WTC11 (cell line): ENCODE data around the gene RNU5B-1. TPM values are rescaled to one million over a fixed set of nuclear protein-coding genes. Genes with fewer than 3 reads are reported as not detected.

ENCODE experiments used
- ATAC-seq: fragments of 200-7000 bp; cut with Tn5 transposase; 2 replicates; pipeline ENCODE4 v1.10.0; 2021; ENCODE audit warnings: mild to moderate bottlenecking, moderate library complexity
- CTCF ChIA-PET: fragments of 300-600 bp; sonication (Branson Sonifier 250); formaldehyde crosslinking; loops from one replicate; lab custom pipeline; 2021; ENCODE audit warnings: antibody characterized with exemption; lab: Charles Lee
- POLR2A ChIA-PET: fragments of 350-600 bp; sonication (Branson Sonifier 250); formaldehyde crosslinking; loops from one replicate; lab custom pipeline; 2021; ENCODE audit warnings: antibody characterized with exemption; lab: Charles Lee
- DNase-seq: peaks from one replicate; pipeline ENCODE4 v3.0.0; 2021; ENCODE audit warnings: low spot score
- H3K27ac Mint-ChIP-seq: 2 replicates; pipeline ENCODE4 v1.8.0; 2021; ENCODE audit warnings: mixed read lengths
- H3K27me3 Mint-ChIP-seq: 2 replicates; pipeline ENCODE4 v1.8.0; 2021; ENCODE audit warnings: low read depth, mild to moderate bottlenecking, moderate library complexity, mixed read lengths
- H3K36me3 Mint-ChIP-seq: 2 replicates; pipeline ENCODE4 v1.8.0; 2021; ENCODE audit warnings: mixed read lengths
- H3K4me1 Mint-ChIP-seq: 2 replicates; pipeline ENCODE4 v1.8.0; 2022; ENCODE audit warnings: mixed read lengths
- H3K4me3 Mint-ChIP-seq: 2 replicates; pipeline ENCODE4 v1.8.0; 2021; ENCODE audit warnings: mild to moderate bottlenecking, moderate library complexity, mixed read lengths
- H3K9me3 Mint-ChIP-seq: 2 replicates; pipeline ENCODE4 v1.8.0; 2021; ENCODE audit warnings: mixed read lengths
- ATF6 ChIP-seq: sonication (generic); formaldehyde crosslinking; IDR thresholded peaks from 2 replicates; pipeline ENCODE4 v1.8.1; 2023; ENCODE audit warnings: mild to moderate bottlenecking, missing genetic modification reagents
- CREM ChIP-seq: sonication (generic); formaldehyde crosslinking; IDR thresholded peaks from 2 replicates; pipeline ENCODE4 v1.8.1; 2022; ENCODE audit warnings: mild to moderate bottlenecking, missing genetic modification reagents, moderate library complexity
- CTCF ChIP-seq: fragments of 200-600 bp; IDR thresholded peaks from 2 replicates; pipeline ENCODE4 v1.8.0; 2022; ENCODE audit warnings: antibody characterized with exemption
- E2F4 ChIP-seq: sonication (generic); formaldehyde crosslinking; IDR thresholded peaks from 2 replicates; pipeline ENCODE4 v1.8.1; 2022; ENCODE audit warnings: low read depth, mild to moderate bottlenecking, moderate library complexity, missing genetic modification reagents, borderline replicate concordance
- E2F5 ChIP-seq: sonication (generic); formaldehyde crosslinking; IDR thresholded peaks from 2 replicates; pipeline ENCODE4 v1.8.1; 2022; ENCODE audit warnings: mild to moderate bottlenecking, moderate library complexity, missing genetic modification reagents
- FOXK1 ChIP-seq: sonication (generic); formaldehyde crosslinking; IDR thresholded peaks from 2 replicates; pipeline ENCODE4 v1.8.0; 2022; ENCODE audit warnings: mild to moderate bottlenecking, moderate library complexity, missing genetic modification reagents
- FOXP1 ChIP-seq: sonication (generic); formaldehyde crosslinking; IDR thresholded peaks from 2 replicates; pipeline ENCODE4 v1.8.0; 2022; ENCODE audit warnings: missing genetic modification reagents, mild to moderate bottlenecking, moderate library complexity, borderline replicate concordance
- NFYB ChIP-seq: sonication (generic); formaldehyde crosslinking; conservative IDR thresholded peaks from 2 replicates; pipeline ENCODE4 v1.8.0; 2022; ENCODE audit warnings: low read depth, missing genetic modification reagents
- NR2C2 ChIP-seq: sonication (generic); formaldehyde crosslinking; IDR thresholded peaks from 2 replicates; pipeline ENCODE4 v1.8.0; 2022; ENCODE audit warnings: mild to moderate bottlenecking, missing genetic modification reagents
- NR3C1 ChIP-seq: sonication (generic); formaldehyde crosslinking; conservative IDR thresholded peaks from 2 replicates; pipeline ENCODE4 v1.8.1; 2023; ENCODE audit warnings: low read depth, mild to moderate bottlenecking, missing genetic modification reagents
- OVOL2 ChIP-seq: fragments of 250-450 bp; sonication (Bioruptor Pico); IDR thresholded peaks from 2 replicates; pipeline ENCODE4 v1.9.0; 2021; ENCODE audit warnings: mild to moderate bottlenecking, borderline replicate concordance
- PRDM15 ChIP-seq: sonication (generic); formaldehyde crosslinking; IDR thresholded peaks from 2 replicates; pipeline ENCODE4 v1.8.0; 2022; ENCODE audit warnings: missing genetic modification reagents
- RORB ChIP-seq: fragments of 250-450 bp; sonication (Bioruptor Pico); IDR thresholded peaks from 2 replicates; pipeline ENCODE4 v1.9.0; 2021; ENCODE audit warnings: mild to moderate bottlenecking
- ZMAT4 ChIP-seq: fragments of 250-450 bp; sonication (Bioruptor Pico); IDR thresholded peaks from 2 replicates; pipeline ENCODE4 v1.9.0; 2021; ENCODE audit warnings: mild to moderate bottlenecking
- ZNF281 ChIP-seq: sonication (generic); formaldehyde crosslinking; IDR thresholded peaks from 2 replicates; pipeline ENCODE4 v1.8.0; 2023; ENCODE audit warnings: mild to moderate bottlenecking, missing genetic modification reagents
- ZNF317 ChIP-seq: sonication (generic); formaldehyde crosslinking; IDR thresholded peaks from 2 replicates; pipeline ENCODE4 v1.8.1; 2023; ENCODE audit warnings: low read depth, mild to moderate bottlenecking, moderate library complexity, missing genetic modification reagents, borderline replicate concordance
- ZNF416 ChIP-seq: fragments of 250-450 bp; sonication (Bioruptor Pico); IDR thresholded peaks from 2 replicates; pipeline ENCODE4 v1.9.0; 2021; ENCODE audit warnings: mild to moderate bottlenecking, inconsistent platforms
- ZNF671 ChIP-seq: fragments of 250-450 bp; sonication (Bioruptor Pico); IDR thresholded peaks from 2 replicates; pipeline ENCODE4 v1.8.0; 2021; ENCODE audit warnings: mild to moderate bottlenecking
- total RNA-seq: library from RNA; stranded (reverse); gene quantifications from 3 replicates; pipeline ENCODE4 v1.2.3, GENCODE V29; 2021

Gene RNU5B-1
- total RNA-seq, 1 experiment from 2014 or later, result not detected

- Mint-ChIP-seq H3K36me3 (peaks cover 6% of the 10 kb centered on the region; the same call in 1 of the 2 replicates), H3K4me3 (no peak overlapping the region), H3K4me1 (peaks cover 6% of the 10 kb centered on the region; the same call in 1 of the 2 replicates), H3K27ac (no peak overlapping the region), H3K9me3 (no peaks in the 10 kb centered on the region), H3K27me3 (no peaks in the 10 kb centered on the region)
- ATAC-seq (no peak), DNase-seq (no peak)
- TF ChIP-seq FOXK1 (no peak), FOXP1 (CRISPR knock-in tag) (no peak), NR3C1 (no peak), ATF6 (CRISPR knock-in tag) (no peak), ZNF281 (CRISPR knock-in tag) (no peak), CREM (CRISPR knock-in tag) (no peak)
- ChIA-PET CTCF (interaction anchor here (0.8 to 1.0 kb wide), 2 partner anchors 12 to 158 kb away, joined by 3 to 4 read pairs; no protein-coding TSS in a partner anchor), POLR2A (no interaction called here)
Observed at GRCh38 chr15:65259367-65259797, 45.1 kb upstream of the RNU5B-1 start.

- peaks cover 6% of the 10 kb centered on the region; the same call in 1 of the 2 replicates for H3K36me3 Mint-ChIP-seq
- TF ChIP-seq ZNF416 (CRISPR knock-in tag) (no peak), CTCF (no peak), ZMAT4 (no peak), E2F4 (CRISPR knock-in tag) (no peak), OVOL2 (CRISPR knock-in tag) (no peak), E2F5 (CRISPR knock-in tag) (no peak), PRDM15 (CRISPR knock-in tag) (no peak), ZNF281 (CRISPR knock-in tag) (no peak), RORB (CRISPR knock-in tag) (no peak), ZNF317 (CRISPR knock-in tag) (no peak), NR2C2 (CRISPR knock-in tag) (no peak), NFYB (CRISPR knock-in tag) (no peak), ZNF671 (CRISPR knock-in tag) (no peak)
Observed at GRCh38 chr15:65260968-65261367, 43.5 kb upstream of the RNU5B-1 start.

More at GRCh38 chr15:65260968-65261367, 43.5 kb upstream of the RNU5B-1 start:
- ChIA-PET CTCF (interaction anchor here (1.7 kb wide), 1 partner anchor 10 kb away, joined by 4 read pairs; no protein-coding TSS in a partner anchor), POLR2A (no interaction called here)
- Mint-ChIP-seq H3K4me1 (peaks cover 16% of the 10 kb centered on the region), H3K27me3 (no peaks in the 10 kb centered on the region), H3K4me3 (no peak overlapping the region), H3K9me3 (no peaks in the 10 kb centered on the region), H3K27ac (no peak overlapping the region)
- ATAC-seq (no peak), DNase-seq (no peak)
